Ishikawa (cell line): ENCODE measurements around the gene WIPI1.

Experiments used
- CEBPB ChIP-seq: IDR thresholded peaks from 2 replicates; pipeline ENCODE4 v1.6.1; 2012
- EGR1 ChIP-seq: IDR thresholded peaks from 2 replicates; pipeline ENCODE4 v1.6.1; 2012
- EP300 ChIP-seq: IDR thresholded peaks from 2 replicates; pipeline ENCODE4 v1.6.1; 2012; ENCODE audit warnings: borderline replicate concordance
- FOXM1 ChIP-seq: IDR thresholded peaks from 2 replicates; pipeline ENCODE4 v1.6.1; 2012; ENCODE audit warnings: low read depth, borderline replicate concordance
- MAX ChIP-seq: IDR thresholded peaks from 2 replicates; pipeline ENCODE4 v1.6.1; 2012
- NFIC ChIP-seq: IDR thresholded peaks from 2 replicates; pipeline ENCODE4 v1.6.1; 2012
- REST ChIP-seq: IDR thresholded peaks from 2 replicates; pipeline ENCODE4 v1.6.1; 2012; ENCODE audit warnings: low read depth, mild to moderate bottlenecking
- TAF1 ChIP-seq: IDR thresholded peaks from 2 replicates; pipeline ENCODE4 v1.6.1; 2012; ENCODE audit warnings: low read depth, mild to moderate bottlenecking
- TCF12 ChIP-seq: IDR thresholded peaks from 2 replicates; pipeline ENCODE4 v1.6.1; 2012; ENCODE audit warnings: low read depth
- TEAD4 ChIP-seq: IDR thresholded peaks from 2 replicates; pipeline ENCODE4 v1.6.1; 2012
- YY1 ChIP-seq: IDR thresholded peaks from 2 replicates; pipeline ENCODE4 v1.6.1; 2012; ENCODE audit warnings: low read depth
- ZBTB7A ChIP-seq: IDR thresholded peaks from 2 replicates; pipeline ENCODE4 v1.6.1; 2012; ENCODE audit warnings: low read depth
- TF ChIP-seq, protein P1 (sequence below): IDR thresholded peaks from 2 replicates; pipeline ENCODE4 v1.6.1; 2012

GRCh38 chr17:68435361-68435760, 21.9 kb downstream of the WIPI1 start:
- TF ChIP-seq TCF12 = no peak
- no peak for TF ChIP-seq NFIC
- no peak for TF ChIP-seq TEAD4
- no peak for TF ChIP-seq ZBTB7A
- no peak for TF ChIP-seq REST
- no peak for TF ChIP-seq EGR1
- no peak for TF ChIP-seq EP300
- no peak for TF ChIP-seq MAX
- no peak for TF ChIP-seq YY1
- no peak for TF ChIP-seq FOXM1
- TF ChIP-seq, protein P1, sequence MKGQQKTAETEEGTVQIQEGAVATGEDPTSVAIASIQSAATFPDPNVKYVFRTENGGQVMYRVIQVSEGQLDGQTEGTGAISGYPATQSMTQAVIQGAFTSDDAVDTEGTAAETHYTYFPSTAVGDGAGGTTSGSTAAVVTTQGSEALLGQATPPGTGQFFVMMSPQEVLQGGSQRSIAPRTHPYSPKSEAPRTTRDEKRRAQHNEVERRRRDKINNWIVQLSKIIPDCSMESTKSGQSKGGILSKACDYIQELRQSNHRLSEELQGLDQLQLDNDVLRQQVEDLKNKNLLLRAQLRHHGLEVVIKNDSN = no peak
- no peak for TF ChIP-seq TAF1
- no peak for TF ChIP-seq CEBPB
